ENCODE results near the gene MAP3K3. TPM values are rescaled to one million over a fixed set of nuclear protein-coding genes. Genes with fewer than 3 reads are reported as not detected.

MAP3K3 gene
- total RNA-seq, 1 donor from 2014 or later = 32.5 TPM

- Mint-ChIP-seq H3K9me3 (peaks cover 3% of the 10 kb centered on the region), H3K4me3 (no peak overlapping the region), H3K27me3 (no peaks in the 10 kb centered on the region), H3K36me3 (ENCODE audit: low read depth) (peaks cover 72% of the 10 kb centered on the region), H3K4me1 (peaks cover 3% of the 10 kb centered on the region), H3K27ac (no peak overlapping the region)
- DNase-seq = no peak
- ChIA-PET POLR2A (interaction anchor here (0.7 to 1.3 kb wide), 2 partner anchors 17 to 23 kb away, joined by 3 to 5 read pairs; no protein-coding TSS in a partner anchor), CTCF (interaction anchor here (1.4 to 1.9 kb wide), 2 partner anchors 15 to 17 kb away, joined by 4 to 6 read pairs; no protein-coding TSS in a partner anchor)
- TF ChIP-seq CTCF (IDR thresholded peaks at IDR 0.05) = no peak
- intact Hi-C loops (cut with micrococcal nuclease) = no loop called here
- no peak for ATAC-seq (ENCODE audit: low read depth)
These were observed 58.5 kb downstream of the MAP3K3 start for GRCh38 chr17:63680700-63681099.

GRCh38 chr17:63681530-63681929, 59.3 kb downstream of the MAP3K3 start:
- intact Hi-C loops (cut with micrococcal nuclease) = no loop called here
- Mint-ChIP-seq H3K9me3 (peaks cover 3% of the 10 kb centered on the region), H3K36me3 (ENCODE audit: low read depth) (peaks cover 73% of the 10 kb centered on the region), H3K27me3 (no peaks in the 10 kb centered on the region), H3K4me1 (peaks cover 3% of the 10 kb centered on the region), H3K27ac (no peak overlapping the region), H3K4me3 (no peak overlapping the region)
- ChIA-PET POLR2A (interaction anchor here (0.6 to 1.1 kb wide), 2 partner anchors 95 to 146 kb away, joined by 3 read pairs; partner anchors contain the start of genes FTSJ3 and PSMC5), CTCF (interaction anchor here (1.9 kb wide), 1 partner anchor 16 kb away, joined by 4 read pairs; no protein-coding TSS in a partner anchor)
- no peak for ATAC-seq (ENCODE audit: low read depth)
- no peak for TF ChIP-seq CTCF (IDR thresholded peaks at IDR 0.05)
- no peak for DNase-seq

GRCh38 chr17:63682441-63682840, 60.2 kb downstream of the MAP3K3 start:
- Mint-ChIP-seq H3K4me3 (no peak overlapping the region), H3K27me3 (no peaks in the 10 kb centered on the region), H3K4me1 (peaks cover 3% of the 10 kb centered on the region), H3K36me3 (ENCODE audit: low read depth) (peaks cover 74% of the 10 kb centered on the region), H3K27ac (no peak overlapping the region), H3K9me3 (peaks cover 3% of the 10 kb centered on the region)
- ChIA-PET CTCF (interaction anchor here (0.7 kb wide), 1 partner anchor 61 kb away, joined by 3 read pairs; the partner anchor contains the start of gene MAP3K3), POLR2A (interaction anchor here (1.0 to 1.1 kb wide), 2 partner anchors 12 to 145 kb away, joined by 3 read pairs; partner anchors contain the start of genes FTSJ3 and PSMC5)
- intact Hi-C loops (cut with micrococcal nuclease) = no loop called here
- no peak for TF ChIP-seq CTCF (IDR thresholded peaks at IDR 0.05)
- ATAC-seq (ENCODE audit: low read depth) (no peak), DNase-seq (no peak)

GRCh38 chr17:63682981-63683380, 60.8 kb downstream of the MAP3K3 start:
- TF ChIP-seq CTCF (IDR thresholded peaks at IDR 0.05) = no peak
- no peak for DNase-seq
- H3K36me3 Mint-ChIP-seq (ENCODE audit: low read depth) = peaks cover 73% of the 10 kb centered on the region
- ChIA-PET CTCF (interaction anchor here (0.7 kb wide), 1 partner anchor 61 kb away, joined by 3 read pairs; the partner anchor contains the start of gene MAP3K3), POLR2A (interaction anchor here (1.0 kb wide), 1 partner anchor 12 kb away, joined by 3 read pairs; no protein-coding TSS in a partner anchor)
- peaks cover 3% of the 10 kb centered on the region for H3K9me3 Mint-ChIP-seq
- H3K27me3 Mint-ChIP-seq = no peaks in the 10 kb centered on the region
- H3K4me3 Mint-ChIP-seq = no peak overlapping the region
- peaks cover 3% of the 10 kb centered on the region for H3K4me1 Mint-ChIP-seq
- peak overlapping the region; percentile 50 for H3K27ac Mint-ChIP-seq
- intact Hi-C loops (cut with micrococcal nuclease) = no loop called here
- no peak for ATAC-seq (ENCODE audit: low read depth)

- ATAC-seq (ENCODE audit: low read depth) = no peak
- CTCF ChIA-PET = no interaction called here
- H3K9me3 Mint-ChIP-seq = peaks cover 3% of the 10 kb centered on the region
- intact Hi-C loops (cut with micrococcal nuclease) = no loop called here
- no peak for TF ChIP-seq CTCF (IDR thresholded peaks at IDR 0.05)
- no peak overlapping the region for H3K27ac Mint-ChIP-seq
- DNase-seq = no peak
- H3K4me1 Mint-ChIP-seq = peaks cover 3% of the 10 kb centered on the region
- peaks cover 83% of the 10 kb centered on the region for H3K36me3 Mint-ChIP-seq (ENCODE audit: low read depth)
- H3K4me3 Mint-ChIP-seq = no peak overlapping the region
- POLR2A ChIA-PET = interaction anchor here (1.8 kb wide), 1 partner anchor 11 kb away, joined by 6 read pairs; no protein-coding TSS in a partner anchor
- no peaks in the 10 kb centered on the region for H3K27me3 Mint-ChIP-seq
These were observed 62.8 kb downstream of the MAP3K3 start for GRCh38 chr17:63685041-63685440.

Data from activated B cell treated with CpG ODN at 0.5 μM for 24 hours (primary cell).